ENCODE data around the gene RNU5D-1.

DNA sequence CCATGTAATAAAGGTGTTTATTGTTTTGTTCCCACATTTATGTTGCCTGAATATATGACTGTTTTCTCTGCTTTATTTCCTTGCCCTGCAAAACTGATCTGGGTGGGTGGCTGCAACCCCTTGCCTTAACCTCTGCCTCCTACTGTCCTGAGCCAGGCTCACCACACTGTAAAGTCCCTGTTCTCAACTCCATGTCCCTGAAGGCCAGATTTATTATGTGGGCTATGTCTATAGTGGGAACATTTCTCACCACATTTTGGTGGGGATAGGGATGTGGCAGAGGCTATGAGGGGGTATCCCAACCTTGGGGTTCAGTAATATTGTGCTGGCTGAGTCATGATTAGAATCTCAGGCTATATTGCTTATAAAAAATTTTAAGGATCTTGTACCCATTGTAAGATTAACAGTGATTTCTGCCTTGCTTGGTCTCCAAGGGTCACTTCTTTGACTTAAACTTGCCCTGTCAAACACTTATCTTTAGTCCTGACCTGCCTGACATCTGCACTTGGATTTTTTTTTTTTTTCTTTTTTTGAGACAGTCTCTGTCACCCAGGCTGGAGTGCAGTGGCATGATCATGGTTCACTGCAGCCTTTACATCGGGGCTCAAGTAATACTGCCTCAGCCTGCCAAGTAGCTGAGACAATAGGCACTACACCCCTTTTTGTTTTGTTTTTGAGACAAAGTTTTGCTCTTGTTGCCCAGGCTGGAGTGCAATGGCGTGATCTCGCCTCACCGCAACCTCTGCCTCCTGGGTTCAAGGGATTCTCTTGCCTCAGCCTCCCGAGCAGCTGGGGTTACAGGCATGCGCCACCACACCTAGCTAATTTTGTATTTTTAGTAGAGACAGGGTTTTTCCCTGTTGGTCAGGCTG is 48.0 kb upstream of the RNU5D-1 start:
- TF ChIP-seq, protein P1, sequence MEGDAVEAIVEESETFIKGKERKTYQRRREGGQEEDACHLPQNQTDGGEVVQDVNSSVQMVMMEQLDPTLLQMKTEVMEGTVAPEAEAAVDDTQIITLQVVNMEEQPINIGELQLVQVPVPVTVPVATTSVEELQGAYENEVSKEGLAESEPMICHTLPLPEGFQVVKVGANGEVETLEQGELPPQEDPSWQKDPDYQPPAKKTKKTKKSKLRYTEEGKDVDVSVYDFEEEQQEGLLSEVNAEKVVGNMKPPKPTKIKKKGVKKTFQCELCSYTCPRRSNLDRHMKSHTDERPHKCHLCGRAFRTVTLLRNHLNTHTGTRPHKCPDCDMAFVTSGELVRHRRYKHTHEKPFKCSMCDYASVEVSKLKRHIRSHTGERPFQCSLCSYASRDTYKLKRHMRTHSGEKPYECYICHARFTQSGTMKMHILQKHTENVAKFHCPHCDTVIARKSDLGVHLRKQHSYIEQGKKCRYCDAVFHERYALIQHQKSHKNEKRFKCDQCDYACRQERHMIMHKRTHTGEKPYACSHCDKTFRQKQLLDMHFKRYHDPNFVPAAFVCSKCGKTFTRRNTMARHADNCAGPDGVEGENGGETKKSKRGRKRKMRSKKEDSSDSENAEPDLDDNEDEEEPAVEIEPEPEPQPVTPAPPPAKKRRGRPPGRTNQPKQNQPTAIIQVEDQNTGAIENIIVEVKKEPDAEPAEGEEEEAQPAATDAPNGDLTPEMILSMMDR (IDR thresholded peaks at IDR 0.05), result no peak
- TF ChIP-seq POLR2A (IDR thresholded peaks at IDR 0.05), result no peak

All from suprapubic skin (tissue), 3 donors.